Lower lobe of right lung (tissue), 2 donors: ENCODE measurements around the gene C20orf144. TPM values are rescaled to one million over a fixed set of nuclear protein-coding genes. Genes with fewer than 3 reads are reported as not detected.

Experiments
- ATAC-seq, 2 donors: fragments of 200-7000 bp; cut with Tn5 transposase; one replicate each; pipeline ENCODE4 v1.9.1; 2020 to 2022; ENCODE audit warnings: mild to moderate bottlenecking in 2 of 2, moderate library complexity in 2 of 2
- DNase-seq: peaks from one replicate; pipeline ENCODE4 v3.0.0-alpha.2; 2020
- H3K27ac ChIP-seq: fragments of 200-600 bp; one replicate; pipeline ENCODE4 v1.8.0; 2022
- H3K27me3 ChIP-seq: fragments of 200-600 bp; one replicate; pipeline ENCODE4 v1.8.0; 2022; ENCODE audit warnings: low read depth
- H3K36me3 ChIP-seq: fragments of 200-600 bp; one replicate; pipeline ENCODE4 v1.8.0; 2022; ENCODE audit warnings: mild to moderate bottlenecking
- H3K4me1 ChIP-seq: fragments of 200-600 bp; one replicate; pipeline ENCODE4 v1.8.0; 2022
- H3K4me3 ChIP-seq: fragments of 200-600 bp; one replicate; pipeline ENCODE4 v1.8.0; 2022; ENCODE audit warnings: mild to moderate bottlenecking
- H3K9me3 ChIP-seq: fragments of 200-600 bp; one replicate; pipeline ENCODE4 v1.8.0; 2022
- intact Hi-C: fragments of 100-400 bp; cut with DNase I; formaldehyde crosslinking; loops from one replicate; pipeline ENCODE4 v1.11.0; 2022
- total RNA-seq: library from RNA; stranded (reverse); fragmentation: NEBNext Ultra II Directional; extraction: Animal tissue kit (Norgen Biotek cat#: 25700); gene quantifications from one replicate; pipeline ENCODE4 v1.2.1, GENCODE V29; 2021
- TF ChIP-seq, protein P1 (sequence below): fragments of 200-600 bp; IDR thresholded peaks from one replicate; pipeline ENCODE4 v1.8.0; 2022; ENCODE audit warnings: antibody characterized with exemption, mild to moderate bottlenecking
- donor health status: DM: no; HTN: yes; CAD: no; lungs with severe emphysema.

C20orf144 gene
- total RNA-seq, 1 donor from 2014 or later: not detected

DNA sequence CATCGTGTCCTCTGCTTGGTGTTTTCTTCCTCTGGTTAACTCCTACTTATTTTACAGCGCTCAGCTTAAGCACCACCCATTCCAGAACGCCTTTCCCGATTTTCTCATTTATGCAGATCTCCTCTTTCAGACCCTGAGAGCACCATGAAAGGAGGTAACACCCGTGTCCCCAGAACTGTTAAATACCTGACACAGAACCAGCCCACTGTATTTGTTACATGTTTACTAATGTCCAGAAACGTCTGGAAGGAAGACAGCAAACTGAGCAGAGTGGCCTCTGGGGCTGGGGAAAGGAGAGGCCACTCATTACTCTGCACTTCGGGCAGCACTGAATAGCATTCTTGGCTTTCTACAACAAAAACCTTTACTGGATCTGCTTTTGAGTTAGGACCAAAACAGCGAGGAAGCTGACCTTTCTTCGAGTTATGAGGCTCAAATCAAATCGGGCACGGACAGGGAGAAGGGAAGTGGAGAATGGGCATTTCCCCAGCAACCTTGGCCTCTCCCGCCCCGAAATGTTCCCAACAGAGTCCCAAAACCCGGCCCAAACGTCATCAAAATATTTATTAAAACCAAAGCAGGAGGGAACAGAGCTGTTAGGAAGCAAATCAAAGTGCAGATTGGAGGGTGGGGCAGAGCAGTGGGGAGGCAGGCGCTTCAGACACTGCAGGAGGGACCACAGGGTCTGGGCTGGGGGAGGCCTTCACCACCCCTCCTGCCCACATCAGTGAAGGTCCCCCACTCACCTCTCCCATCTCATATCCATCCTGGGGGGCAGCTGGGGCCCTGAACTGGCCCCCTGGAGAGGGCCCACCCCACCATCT lies 13.2 kb downstream of the C20orf144 start:
- Histone ChIP-seq H3K36me3 (peaks cover 6% of the 10 kb centered on the region), H3K4me3 (peak overlapping the region; percentile 67), H3K4me1 (peaks cover 36% of the 10 kb centered on the region), H3K27me3 (no peaks in the 10 kb centered on the region), H3K9me3 (no peaks in the 10 kb centered on the region), H3K27ac (peak overlapping the region; percentile 83)
- no peak for DNase-seq
- intact Hi-C loops: no loop called here
- peak; percentile 1 to 15 for ATAC-seq
- TF ChIP-seq, protein P1, sequence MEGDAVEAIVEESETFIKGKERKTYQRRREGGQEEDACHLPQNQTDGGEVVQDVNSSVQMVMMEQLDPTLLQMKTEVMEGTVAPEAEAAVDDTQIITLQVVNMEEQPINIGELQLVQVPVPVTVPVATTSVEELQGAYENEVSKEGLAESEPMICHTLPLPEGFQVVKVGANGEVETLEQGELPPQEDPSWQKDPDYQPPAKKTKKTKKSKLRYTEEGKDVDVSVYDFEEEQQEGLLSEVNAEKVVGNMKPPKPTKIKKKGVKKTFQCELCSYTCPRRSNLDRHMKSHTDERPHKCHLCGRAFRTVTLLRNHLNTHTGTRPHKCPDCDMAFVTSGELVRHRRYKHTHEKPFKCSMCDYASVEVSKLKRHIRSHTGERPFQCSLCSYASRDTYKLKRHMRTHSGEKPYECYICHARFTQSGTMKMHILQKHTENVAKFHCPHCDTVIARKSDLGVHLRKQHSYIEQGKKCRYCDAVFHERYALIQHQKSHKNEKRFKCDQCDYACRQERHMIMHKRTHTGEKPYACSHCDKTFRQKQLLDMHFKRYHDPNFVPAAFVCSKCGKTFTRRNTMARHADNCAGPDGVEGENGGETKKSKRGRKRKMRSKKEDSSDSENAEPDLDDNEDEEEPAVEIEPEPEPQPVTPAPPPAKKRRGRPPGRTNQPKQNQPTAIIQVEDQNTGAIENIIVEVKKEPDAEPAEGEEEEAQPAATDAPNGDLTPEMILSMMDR: no peak

DNA sequence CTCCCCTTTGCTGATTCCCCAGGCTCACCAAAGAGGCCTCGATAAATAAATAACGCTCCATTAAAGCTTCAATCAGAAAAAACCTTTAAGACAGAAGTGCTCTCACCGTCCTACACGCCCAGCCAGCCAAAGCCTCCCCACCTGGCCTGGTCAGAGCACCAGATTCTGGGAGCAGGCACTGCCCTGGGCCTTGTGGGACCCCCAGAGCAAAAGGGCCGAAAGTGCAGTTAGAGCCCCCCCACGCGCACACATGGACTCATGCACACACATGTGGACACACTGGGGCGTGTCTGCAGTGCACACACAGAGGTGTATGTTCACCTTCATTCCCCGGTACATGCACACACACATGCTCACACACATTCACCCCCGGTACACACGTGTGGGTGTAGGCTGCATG lies 14.0 kb downstream of the C20orf144 start:
- H3K27ac ChIP-seq: peak overlapping the region; percentile 83
- H3K9me3 ChIP-seq: no peaks in the 10 kb centered on the region
- ATAC-seq (no peak), DNase-seq (no peak)
- intact Hi-C loops: no loop called here
- H3K27me3 ChIP-seq: no peaks in the 10 kb centered on the region
- peaks cover 36% of the 10 kb centered on the region for H3K4me1 ChIP-seq
- TF ChIP-seq, protein P1: no peak
- peaks cover 4% of the 10 kb centered on the region for H3K36me3 ChIP-seq
- H3K4me3 ChIP-seq: no peak overlapping the region

DNA sequence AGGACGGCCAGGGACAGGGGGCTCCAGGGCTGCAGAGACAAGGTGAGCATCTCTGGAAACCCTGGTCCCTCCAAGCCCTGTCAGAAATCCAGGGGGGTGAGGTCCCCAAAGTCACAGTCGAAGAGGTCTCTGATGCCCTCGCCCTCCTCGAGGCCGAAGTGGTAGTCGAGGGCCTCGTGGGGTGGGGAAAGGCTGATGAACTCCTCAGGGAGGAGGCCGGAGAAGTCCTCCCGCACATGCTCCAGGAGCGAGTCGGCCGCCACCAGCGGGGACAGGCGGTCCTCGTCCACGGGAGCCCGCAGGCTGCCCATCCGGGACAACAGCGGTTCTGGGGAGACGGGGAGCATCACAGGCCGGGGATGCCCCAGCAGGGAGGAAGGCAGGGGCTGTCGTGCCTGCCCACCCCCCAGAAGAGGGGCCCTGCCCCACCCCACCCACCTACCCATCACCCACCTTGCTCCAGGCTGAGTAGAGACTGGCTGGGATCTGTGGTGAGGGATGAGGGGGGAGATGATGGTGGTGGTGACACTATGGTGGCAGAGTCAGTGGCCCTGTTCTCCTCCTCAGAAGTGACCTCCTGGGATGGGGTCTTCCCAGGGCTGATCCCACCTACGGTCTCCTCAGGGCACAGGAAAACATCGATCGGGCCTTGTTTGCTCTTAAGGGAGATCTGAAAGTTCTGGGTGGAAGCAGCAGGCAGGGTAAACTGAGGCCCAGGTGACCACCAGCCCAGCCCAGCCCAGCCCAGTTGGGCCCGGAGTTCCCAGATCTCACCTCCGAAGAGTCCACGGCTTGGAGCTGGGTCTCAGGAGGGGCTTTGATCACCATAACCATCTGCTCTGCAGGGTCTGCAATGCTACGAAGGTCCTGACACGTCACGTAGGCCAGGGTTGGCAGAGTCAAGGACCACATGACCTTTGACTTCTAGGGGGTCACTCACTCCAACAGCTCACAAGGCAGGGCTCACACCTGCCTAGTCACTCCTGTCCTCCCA lies 14.8 kb downstream of the C20orf144 start:
- H3K27ac ChIP-seq: peak overlapping the region; percentile 32

DNA sequence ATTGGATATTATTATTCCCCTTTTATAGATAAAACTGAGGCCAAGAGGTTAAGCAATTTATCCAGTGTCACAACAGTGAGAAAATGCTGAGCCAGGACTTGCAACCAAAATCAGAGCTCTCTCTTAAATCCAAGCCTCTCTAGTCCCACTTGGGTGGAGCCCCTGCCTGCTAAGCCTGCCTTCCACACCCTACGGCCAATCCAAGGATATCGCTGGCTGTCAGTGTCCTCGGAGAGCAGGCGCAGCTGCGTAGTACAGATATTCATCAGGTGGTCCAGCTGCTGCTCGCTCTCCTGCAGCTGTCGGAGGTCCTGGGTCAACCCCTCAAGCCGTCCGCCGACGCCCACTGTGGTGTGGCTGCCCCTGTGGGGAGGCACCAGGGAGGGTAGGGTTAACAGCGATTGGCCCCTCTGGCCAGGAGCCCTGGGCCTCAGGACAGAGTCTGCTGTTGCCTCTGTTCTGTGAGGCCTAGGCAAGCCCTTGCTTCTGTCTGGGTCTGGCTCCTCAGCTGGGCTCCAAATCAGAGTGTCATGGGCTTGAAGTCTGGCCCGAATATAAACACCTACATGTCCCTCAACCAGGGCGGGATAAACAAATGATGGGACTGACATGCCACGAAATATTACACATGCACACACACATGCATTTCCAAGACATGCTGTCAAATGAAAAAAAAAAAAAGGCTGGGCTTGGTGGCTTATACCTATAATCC lies 16.0 kb downstream of the C20orf144 start:
- ATAC-seq: no peak
- peaks cover 26% of the 10 kb centered on the region for H3K4me1 ChIP-seq
- H3K36me3 ChIP-seq: no peaks in the 10 kb centered on the region
- TF ChIP-seq, protein P1: no peak
- DNase-seq: no peak
- no peak overlapping the region for H3K27ac ChIP-seq
- no peak overlapping the region for H3K4me3 ChIP-seq
- H3K9me3 ChIP-seq: no peaks in the 10 kb centered on the region
- intact Hi-C loops: no loop called here
- no peaks in the 10 kb centered on the region for H3K27me3 ChIP-seq

More for the DNA sequence above, 14.8 kb downstream of the C20orf144 start:
- Histone ChIP-seq H3K4me1 (peaks cover 36% of the 10 kb centered on the region), H3K27me3 (no peaks in the 10 kb centered on the region), H3K4me3 (no peak overlapping the region), H3K36me3 (no peaks in the 10 kb centered on the region), H3K9me3 (no peaks in the 10 kb centered on the region)
- intact Hi-C loops: no loop called here
- TF ChIP-seq, protein P1: no peak
- ATAC-seq (no peak), DNase-seq (no peak)
